Middle frontal gyrus (tissue), 1 donor: ENCODE results near the gene LIMK2.
"Not testable (repeated sequence)": the region's sequence is repeated elsewhere in the genome, so short reads cannot be mapped to it uniquely, and the experiment has no call there.

Experiments
- DNase-seq: peaks from one replicate; pipeline ENCODE4 v3.0.0-alpha.2; 2015; ENCODE audit warnings: low spot score; ENCODE audit errors: extremely low spot score

Gene LIMK2

GRCh38 chr22:31210556-31211421 is 1.3 kb upstream of the LIMK2 start:
- no peak for DNase-seq

DNA sequence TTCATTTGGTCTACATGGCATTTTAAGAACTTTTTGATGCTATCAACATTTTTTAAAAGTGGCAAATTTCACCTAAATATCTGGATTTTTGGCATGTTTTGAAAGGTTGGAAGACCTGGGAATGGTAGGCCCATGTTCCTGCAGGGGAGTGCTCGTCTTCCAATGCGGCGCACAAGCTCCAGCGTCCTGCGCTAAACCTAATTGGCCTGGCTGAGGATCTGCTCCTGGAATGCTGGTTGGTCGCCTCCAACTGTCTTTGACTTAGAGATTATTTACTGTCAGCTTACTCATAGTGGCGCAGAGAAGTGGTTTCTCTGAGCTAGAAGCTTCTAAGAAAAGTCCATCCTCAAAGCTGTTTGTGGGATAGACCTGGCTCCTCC is 626 bp upstream of the LIMK2 start:
- DNase-seq: no peak

DNA sequence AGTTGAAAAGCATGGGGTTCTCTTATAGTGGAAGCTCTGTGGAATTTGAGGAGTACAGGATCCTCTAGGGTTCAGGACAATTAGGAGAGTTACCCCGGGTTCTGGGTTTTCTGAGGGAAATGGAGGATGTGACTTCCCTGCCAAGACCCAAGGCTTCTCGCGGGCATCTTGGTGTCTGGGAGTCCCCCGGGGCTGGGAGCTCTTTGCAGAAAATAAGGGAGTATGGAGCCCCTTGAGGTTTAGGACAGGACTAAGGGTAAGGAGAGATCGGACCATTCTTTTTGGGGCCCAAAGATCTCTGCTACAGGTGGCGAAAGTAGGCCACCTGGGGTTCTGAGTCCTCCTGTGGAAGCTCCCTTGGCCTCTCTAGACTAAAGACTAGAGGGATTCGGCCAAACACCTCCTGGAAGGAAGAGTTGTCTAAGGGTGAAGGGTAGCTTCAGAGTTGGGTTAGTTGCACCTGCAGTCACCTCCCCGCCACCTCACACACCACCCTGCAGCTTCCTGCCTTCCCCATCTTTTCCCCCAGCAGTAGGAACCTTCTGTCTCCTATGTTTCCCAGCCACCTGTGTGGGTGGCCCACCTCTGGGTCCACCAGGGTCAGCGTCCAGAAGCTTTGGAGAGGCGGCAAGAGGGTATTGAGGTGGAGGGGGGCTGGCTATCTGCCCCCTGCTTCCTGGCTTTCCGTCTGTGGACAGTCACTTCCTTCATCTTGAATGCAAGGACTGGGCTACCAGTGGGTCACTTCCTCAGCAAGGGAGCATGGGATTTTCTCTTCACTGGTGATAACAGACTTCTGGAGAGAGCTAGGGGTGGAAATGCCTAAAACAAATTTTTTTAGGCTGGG is 908 bp downstream of the LIMK2 start:
- DNase-seq: no peak

DNA sequence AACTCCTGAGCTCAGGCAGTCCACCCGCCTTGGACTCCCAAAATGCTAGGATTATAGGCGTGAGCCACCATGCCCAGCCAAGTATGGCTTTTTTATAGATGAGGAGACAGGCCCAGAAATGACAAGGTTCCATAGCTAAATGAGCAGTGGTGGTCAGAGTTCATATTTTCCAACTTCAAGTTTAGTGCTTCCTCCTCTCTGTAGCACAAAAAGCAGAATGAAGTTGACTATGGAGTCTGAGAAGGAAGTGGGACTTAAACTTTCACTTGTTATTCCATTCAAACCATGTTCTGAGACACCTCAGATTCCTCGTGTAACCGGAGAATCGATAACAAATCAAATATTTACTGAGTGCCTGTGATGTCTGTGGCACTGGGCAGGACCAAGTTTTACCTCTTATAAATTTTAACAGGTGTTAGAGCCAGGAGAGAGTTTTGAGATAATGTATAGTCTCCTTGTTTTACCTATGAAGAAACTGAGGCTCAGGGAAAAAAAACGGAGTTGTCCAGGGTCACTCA is 3.0 kb downstream of the LIMK2 start:
- no peak for DNase-seq

DNA sequence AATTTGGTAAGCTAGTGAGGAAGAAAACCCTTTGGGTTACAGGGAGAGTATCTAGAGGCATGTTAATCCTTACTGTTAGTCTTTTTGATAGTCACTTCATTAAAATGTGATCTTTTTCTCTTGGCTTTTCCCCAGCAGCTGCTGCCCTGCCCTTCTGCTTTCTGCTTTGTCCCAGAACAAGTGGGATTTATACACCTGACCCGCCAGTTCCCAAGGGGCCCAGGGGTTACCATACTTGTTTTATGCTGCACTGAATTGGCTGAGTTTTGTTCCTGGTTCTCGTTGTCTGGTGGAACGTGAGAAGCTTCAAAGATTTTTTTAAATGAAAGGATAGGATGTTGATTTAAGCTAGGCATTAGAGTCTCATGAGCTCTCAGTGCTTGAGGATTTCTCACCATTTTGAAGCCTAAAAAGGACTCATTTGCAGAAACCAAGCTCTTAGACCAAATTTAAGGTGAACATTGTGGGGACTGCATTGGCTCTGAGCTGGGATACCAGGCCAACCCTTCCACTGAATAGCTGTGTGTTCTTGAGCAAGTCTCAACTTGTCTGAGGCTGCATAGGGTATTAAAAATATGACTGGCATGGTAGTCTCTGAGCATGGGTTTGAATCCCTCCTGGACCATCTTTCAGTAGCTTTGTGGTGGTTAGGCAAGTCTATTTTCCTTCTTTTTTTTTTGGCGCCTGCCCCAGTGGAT is 6.6 kb downstream of the LIMK2 start:
- DNase-seq: no peak

DNA sequence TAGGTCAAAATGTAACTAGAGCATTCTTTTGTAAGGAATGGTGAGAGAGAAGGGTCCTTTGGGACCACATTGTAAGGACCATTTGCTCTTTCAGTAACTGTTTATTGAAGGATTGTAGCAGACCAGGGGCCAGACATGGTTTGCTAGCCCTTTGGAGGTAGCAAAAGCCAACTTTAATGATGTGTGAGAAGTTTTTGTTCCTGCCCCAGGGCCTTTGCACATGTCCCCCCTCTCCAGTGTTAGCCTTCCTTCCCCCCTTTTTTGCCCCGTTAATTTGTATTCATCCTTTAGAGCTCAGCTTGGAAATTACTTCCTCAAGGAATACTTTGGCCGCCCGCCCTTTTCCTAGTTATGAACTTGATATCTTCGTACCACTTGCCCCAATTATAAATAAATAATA is 9.0 kb downstream of the LIMK2 start:
- DNase-seq: no peak

DNA sequence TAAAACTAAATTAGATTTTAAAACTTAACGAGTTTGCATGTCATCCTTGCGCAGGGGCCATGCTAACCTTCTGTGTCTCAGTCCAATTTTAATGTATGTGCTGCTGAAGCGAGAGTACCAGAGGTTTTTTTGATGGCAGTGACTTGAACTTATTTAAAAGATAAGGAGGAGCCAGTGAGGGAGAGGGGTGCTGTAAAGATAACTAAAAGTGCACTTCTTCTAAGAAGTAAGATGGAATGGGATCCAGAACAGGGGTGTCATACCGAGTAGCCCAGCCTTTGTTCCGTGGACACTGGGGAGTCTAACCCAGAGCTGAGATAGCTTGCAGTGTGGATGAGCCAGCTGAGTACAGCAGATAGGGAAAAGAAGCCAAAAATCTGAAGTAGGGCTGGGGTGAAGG is 10.6 kb downstream of the LIMK2 start:
- no peak for DNase-seq

DNA sequence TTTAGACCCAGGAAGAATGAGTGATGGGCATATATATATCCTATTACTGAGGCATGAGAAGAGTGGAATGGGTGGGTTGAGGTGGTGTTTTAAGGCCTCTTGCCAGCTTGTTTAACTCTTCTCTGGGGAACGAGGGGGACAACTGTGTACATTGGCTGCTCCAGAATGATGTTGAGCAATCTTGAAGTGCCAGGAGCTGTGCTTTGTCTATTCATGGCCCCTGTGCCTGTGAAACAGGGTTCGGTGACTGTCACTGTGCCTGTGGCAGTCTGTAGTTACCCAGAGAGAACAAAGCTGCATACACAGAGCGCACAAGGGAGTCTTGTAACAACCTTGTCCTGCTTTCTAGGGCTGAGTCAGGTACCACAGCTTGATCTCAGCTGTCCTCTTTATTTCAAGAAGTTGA is 11.7 kb downstream of the LIMK2 start:
- DNase-seq: no peak

DNA sequence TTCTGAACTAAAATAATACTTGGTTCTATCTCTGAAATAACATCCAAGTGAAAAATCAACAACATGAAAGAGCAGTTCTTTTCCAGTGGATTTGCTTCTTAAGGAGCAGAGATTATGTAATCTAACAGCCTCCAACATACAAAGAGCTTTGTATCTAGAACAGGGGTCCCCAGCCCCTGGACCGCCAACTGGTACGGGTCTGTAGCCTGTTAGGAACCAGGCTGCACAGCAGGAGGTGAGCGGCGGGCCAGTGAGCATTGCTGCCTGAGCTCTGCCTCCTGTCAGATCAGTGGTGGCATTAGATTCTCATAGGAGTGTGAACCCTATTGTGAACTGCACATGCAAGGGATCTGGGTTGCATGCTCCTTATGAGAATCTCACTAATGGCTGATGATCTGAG is 12.6 kb downstream of the LIMK2 start:
- DNase-seq: not testable (repeated sequence)

GRCh38 chr22:31227186-31227585 is 15.1 kb downstream of the LIMK2 start:
- DNase-seq: no peak

DNA sequence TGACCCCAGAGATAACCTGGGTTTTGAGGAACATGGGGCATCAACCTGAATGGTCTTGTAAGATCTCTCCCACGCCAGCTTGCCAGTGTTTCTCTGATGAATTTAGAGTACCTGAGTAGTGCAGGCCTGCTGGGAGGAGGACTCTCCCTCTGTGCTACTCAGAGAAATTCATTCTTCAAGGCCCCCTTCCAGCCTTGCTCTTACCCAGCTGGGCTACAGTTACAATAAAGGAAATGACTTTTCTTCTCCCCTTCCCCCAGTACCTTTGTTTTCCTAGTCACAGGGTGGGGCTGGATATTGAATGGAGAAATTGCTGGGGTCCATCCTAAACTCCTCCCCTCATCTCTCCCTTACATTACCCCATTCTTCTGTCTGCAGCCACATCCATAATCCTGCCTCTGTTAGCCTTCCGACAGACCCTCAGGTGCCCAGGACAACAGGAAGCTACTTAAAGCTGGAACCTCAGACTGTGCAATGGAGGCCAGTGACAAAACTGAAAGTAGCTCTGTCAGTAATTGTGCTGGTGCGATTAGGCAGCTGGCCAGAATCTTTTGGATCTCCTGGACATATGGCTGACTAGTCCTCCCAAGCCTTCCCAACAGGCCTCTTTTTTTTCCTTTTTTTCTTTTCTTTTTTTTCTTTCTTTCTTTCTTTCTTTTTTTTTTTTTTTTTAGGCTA is 17.4 kb downstream of the LIMK2 start:
- no peak for DNase-seq

- no peak for DNase-seq
Measured at GRCh38 chr22:31230155-31230870, 18.2 kb downstream of the LIMK2 start.

DNA sequence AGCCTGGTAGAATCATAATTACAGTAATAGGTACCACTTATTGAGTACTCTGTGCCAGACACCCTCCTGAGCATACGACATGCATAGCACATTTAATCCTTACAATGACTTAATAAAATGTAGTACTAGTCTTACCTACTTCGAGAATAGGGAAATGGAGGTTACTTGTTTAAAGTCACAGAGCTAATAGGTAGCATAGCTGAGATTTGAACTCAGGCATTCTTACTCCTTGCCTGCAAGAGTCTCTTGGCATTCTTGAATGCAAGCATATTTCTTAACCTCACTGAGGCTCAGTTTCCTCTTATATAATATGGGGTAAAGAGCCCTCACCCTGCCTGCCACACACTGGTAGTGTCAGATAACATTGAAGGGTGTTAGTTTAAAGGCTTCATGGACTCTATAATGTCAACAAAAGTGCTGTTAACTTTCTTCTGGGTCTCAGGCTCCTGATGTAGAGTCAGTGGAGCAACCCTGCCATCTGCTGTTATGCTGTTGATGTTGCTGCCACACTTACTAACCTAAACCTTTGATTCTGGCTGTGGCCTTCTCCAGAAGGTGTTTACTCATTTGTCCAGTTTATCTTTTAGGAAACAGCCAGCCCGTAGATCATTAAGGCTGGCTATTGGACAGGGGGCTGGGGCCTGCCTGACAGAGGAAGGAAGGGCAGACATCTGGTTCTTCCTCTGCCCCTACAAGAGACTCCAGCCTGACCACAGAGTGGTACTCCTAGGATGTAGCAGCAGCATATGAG is 18.9 kb downstream of the LIMK2 start:
- no peak for DNase-seq

DNA sequence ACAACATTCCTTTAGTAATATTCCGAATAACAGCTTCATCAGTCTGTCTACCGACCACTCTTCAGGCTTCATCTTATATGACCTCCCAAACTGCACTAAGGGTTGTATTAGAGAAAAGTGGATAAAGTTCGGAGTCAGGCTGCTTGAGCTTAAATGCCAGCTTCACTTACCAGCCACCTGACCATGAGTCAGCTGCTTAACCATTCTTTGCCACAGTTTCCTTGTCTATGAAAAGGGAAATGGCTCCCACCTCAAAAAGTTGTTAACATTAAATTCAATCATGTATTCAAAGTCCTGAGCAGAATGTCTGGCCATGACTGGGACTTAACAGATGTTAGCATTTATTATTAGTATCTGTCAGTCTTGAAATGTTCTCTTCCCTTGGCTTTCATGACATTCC is 20.9 kb downstream of the LIMK2 start:
- DNase-seq: no peak

- DNase-seq: no peak
Measured at GRCh38 chr22:31235081-31235480, 23.0 kb downstream of the LIMK2 start.

DNA sequence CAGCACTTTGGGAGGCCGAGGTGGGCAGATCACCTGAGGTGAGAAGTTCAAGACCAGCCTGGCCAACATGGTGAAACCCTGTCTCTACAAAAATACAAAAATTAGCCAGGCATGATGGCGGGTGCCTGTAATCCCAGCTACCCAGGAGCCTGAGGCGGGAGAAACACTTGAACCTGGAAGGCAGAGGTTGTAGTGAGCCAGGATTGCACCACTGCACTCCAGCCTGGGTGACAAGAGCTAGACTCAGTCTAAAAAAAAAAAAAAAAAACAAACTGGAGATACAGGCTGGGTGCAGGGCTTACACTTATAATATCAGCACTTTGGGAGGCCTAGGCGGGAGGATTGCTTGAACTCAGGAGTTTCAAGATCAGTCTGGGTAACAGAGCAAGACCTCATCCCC is 23.9 kb downstream of the LIMK2 start:
- not testable (repeated sequence) for DNase-seq

- no peak for DNase-seq
Measured at GRCh38 chr22:31238057-31238456, 26.0 kb downstream of the LIMK2 start.

- DNase-seq: no peak
Measured at GRCh38 chr22:31239771-31240370, 27.8 kb downstream of the LIMK2 start.

DNA sequence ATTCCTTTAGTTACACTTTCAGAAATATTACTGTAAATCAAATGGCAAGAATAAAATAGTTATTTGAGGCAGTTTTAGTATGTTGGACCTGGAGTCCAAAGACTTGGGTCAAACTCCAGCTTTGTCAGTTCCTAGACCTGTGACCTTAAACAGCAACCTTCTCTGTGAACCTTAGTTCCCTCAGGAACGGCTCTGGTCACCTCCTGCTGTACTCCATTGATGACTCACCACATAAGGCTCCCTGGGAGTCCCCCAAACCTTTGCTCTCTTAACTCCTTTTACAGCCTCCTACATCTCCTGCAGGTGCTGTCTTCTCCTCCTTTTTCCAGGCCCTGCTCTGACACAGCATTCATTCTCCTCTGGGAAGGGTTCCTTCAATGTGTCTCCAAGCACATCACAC is 29.1 kb downstream of the LIMK2 start:
- DNase-seq: no peak
